ENCODE data around the gene AP2A2. TPM values are rescaled to one million over a fixed set of nuclear protein-coding genes. Genes with fewer than 3 reads are reported as not detected.

Gene AP2A2
- total RNA-seq, 4 donors from 2014 or later, result 70.5 to 130 (median 102) TPM

DNA sequence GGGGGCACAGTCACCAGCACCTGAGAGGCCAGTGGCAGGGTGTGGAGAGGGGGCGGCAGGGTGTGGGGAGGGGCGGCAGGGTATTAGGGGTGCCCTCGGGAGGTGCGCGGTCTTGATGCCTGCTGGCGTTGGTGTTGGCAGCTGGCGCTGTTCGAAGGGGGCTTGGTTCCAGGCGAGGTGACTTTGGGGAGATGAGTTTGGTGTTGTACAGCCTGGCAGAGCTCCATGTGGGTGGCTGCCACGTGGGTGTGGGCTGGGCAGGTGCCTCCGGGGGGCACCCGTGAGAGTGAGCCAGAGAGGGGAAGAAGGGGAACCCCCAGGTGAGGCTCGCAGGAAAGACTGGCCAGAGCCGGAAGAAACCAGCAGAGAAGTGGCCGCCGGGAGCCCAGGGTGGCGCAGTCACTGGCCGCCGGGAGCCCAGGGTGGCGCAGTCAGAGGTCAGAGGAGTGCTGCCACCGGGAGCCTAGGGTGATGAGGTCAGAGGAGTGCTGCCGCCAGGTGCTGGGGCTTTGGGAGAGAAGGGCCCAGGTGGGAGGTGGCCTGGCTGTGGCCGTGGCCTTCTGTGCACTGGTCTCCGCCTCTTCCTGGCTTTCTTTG lies 66.1 kb downstream of the AP2A2 start:
- 86 to 100% methylated on average over 6 to 24 of the region's 24 CpGs for WGBS, 2 donors (ENCODE audit: low coverage in 1 of 2)
- Histone ChIP-seq H3K4me3 (no peak overlapping the region), H3K27ac (no peak overlapping the region), H3K27me3 (no peaks in the 10 kb centered on the region), H3K36me3 (peaks cover 0 to 44% (median 8%) of the 10 kb centered on the region in 4 donors), H3K9me3 (no peaks in the 10 kb centered on the region), H3K4me1 (no peaks in the 10 kb centered on the region)
- in situ Hi-C loops (cut with MboI; ENCODE audit: low pct_ligation_motif_present in 1 of 4, low pct_unique_long_range_greater_than_20kb in 1 of 4, low sequenced_read_pairs in 3 of 4) (no loop called here), intact Hi-C loops (cut with DNase I; ENCODE audit: low total_unique reads) (no loop called here)
- no peak for DNase-seq
- TF ChIP-seq POLR2A (IDR thresholded peaks at IDR 0.05), result no peak

- Histone ChIP-seq H3K4me1 (no peaks in the 10 kb centered on the region), H3K27me3 (no peaks in the 10 kb centered on the region), H3K27ac (no peak overlapping the region), H3K4me3 (no peak overlapping the region), H3K36me3 (peaks cover 0 to 38% (median 5%) of the 10 kb centered on the region in 4 donors), H3K9me3 (no peaks in the 10 kb centered on the region)
- in situ Hi-C loops (cut with MboI; ENCODE audit: low pct_ligation_motif_present in 1 of 4, low pct_unique_long_range_greater_than_20kb in 1 of 4, low sequenced_read_pairs in 3 of 4) (no loop called here), intact Hi-C loops (cut with DNase I; ENCODE audit: low total_unique reads) (no loop called here)
- DNase-seq, result no peak
- 89% methylated on average over 16 of the region's 16 CpGs; no CpG with 5 or more reads in 1 of the 2 donors for WGBS, 2 donors (ENCODE audit: low coverage in 1 of 2)
- no peak for TF ChIP-seq EP300 (IDR thresholded peaks at IDR 0.05; ENCODE audit: low read depth)
- TF ChIP-seq, protein P1, sequence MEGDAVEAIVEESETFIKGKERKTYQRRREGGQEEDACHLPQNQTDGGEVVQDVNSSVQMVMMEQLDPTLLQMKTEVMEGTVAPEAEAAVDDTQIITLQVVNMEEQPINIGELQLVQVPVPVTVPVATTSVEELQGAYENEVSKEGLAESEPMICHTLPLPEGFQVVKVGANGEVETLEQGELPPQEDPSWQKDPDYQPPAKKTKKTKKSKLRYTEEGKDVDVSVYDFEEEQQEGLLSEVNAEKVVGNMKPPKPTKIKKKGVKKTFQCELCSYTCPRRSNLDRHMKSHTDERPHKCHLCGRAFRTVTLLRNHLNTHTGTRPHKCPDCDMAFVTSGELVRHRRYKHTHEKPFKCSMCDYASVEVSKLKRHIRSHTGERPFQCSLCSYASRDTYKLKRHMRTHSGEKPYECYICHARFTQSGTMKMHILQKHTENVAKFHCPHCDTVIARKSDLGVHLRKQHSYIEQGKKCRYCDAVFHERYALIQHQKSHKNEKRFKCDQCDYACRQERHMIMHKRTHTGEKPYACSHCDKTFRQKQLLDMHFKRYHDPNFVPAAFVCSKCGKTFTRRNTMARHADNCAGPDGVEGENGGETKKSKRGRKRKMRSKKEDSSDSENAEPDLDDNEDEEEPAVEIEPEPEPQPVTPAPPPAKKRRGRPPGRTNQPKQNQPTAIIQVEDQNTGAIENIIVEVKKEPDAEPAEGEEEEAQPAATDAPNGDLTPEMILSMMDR (IDR thresholded peaks at IDR 0.05), result no peak
- TF ChIP-seq POLR2A (IDR thresholded peaks at IDR 0.05), result no peak
- no peak for TF ChIP-seq POLR2AphosphoS5 (IDR thresholded peaks at IDR 0.05)
Observed at GRCh38 chr11:992577-992976, 66.9 kb downstream of the AP2A2 start.

DNA sequence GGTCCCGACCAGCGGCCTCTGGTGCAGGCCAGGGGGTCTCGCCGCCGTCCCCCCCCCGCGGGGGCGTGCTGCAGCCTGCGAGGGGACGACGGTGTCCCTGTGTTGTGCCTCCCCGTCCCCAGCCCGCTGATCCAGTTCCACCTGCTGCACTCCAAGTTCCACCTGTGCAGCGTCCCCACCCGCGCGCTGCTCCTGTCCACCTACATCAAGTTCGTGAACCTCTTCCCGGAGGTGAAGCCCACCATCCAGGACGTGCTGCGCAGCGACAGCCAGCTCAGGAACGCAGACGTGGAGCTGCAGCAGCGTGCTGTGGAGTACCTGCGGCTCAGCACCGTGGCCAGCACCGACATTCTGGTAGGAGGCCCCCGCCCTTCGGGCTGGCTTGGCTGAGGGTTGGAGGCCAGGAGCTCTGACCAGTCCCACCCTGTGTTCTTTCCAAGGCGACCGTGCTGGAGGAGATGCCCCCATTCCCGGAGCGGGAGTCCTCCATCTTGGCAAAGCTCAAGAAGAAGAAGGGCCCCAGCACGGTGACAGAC lies 68.0 kb downstream of the AP2A2 start:
- TF ChIP-seq POLR2A (IDR thresholded peaks at IDR 0.05), result no peak
- TF ChIP-seq POLR2AphosphoS5 (IDR thresholded peaks at IDR 0.05), result no peak
- no peak for TF ChIP-seq EP300 (IDR thresholded peaks at IDR 0.05; ENCODE audit: low read depth)
- TF ChIP-seq, protein P1 (IDR thresholded peaks at IDR 0.05), result no peak

DNA sequence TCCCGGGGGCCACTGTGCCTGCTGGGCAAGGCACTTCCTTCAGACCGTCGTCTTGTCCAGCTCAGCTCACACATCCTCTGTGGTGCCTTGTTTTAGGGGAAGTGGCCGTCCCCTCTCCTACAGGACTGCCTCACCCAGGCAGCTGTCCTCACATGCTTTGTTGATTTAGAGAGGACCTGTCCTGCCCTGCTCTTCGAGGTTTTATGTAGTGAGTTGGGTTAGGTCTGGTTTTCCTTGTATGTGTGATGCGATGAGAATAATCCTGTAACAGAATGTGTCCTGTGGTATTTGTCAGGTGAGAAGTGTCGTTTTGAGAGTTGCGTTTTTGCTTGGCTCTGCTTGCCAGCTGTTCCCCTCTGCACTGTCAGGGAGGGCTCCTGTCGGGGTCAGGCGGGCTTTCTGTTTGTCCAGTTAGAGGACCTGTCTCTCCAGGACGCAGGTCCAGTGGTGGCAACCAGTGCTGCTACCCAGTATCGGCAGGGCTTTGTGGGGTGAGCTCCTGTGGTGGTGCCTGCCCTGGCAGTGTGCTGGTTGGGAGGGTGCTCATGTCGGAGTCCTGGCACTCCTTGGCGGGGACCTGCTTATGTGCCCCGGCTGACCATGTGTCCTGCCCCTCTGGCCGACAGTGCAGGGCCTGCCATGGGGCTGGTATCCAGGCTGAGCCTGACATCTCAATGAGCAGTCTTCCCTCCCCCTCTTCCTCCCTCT lies 69.5 kb downstream of the AP2A2 start:
- Histone ChIP-seq H3K4me3 (no peak overlapping the region), H3K9me3 (no peaks in the 10 kb centered on the region), H3K27ac (no peak overlapping the region), H3K27me3 (no peaks in the 10 kb centered on the region), H3K36me3 (peaks cover 0 to 27% (median 4%) of the 10 kb centered on the region in 4 donors), H3K4me1 (no peaks in the 10 kb centered on the region)
- WGBS, 2 donors (ENCODE audit: low coverage in 1 of 2), result 81% methylated on average over 16 of the region's 16 CpGs; no CpG with 5 or more reads in 1 of the 2 donors
- TF ChIP-seq POLR2AphosphoS5 (IDR thresholded peaks at IDR 0.05) (no peak), EP300 (IDR thresholded peaks at IDR 0.05; ENCODE audit: low read depth) (no peak), POLR2A (IDR thresholded peaks at IDR 0.05) (no peak)
- TF ChIP-seq, protein P1 (IDR thresholded peaks at IDR 0.05), result no peak
- intact Hi-C loops (cut with DNase I; ENCODE audit: low total_unique reads) (no loop called here), in situ Hi-C loops (cut with MboI; ENCODE audit: low pct_ligation_motif_present in 1 of 4, low pct_unique_long_range_greater_than_20kb in 1 of 4, low sequenced_read_pairs in 3 of 4) (no loop called here)
- DNase-seq, result no peak

More for the DNA sequence above, 68.0 kb downstream of the AP2A2 start:
- no peak for DNase-seq
- Histone ChIP-seq H3K9me3 (no peaks in the 10 kb centered on the region), H3K27ac (no peak overlapping the region), H3K4me3 (no peak overlapping the region), H3K36me3 (peaks cover 0 to 36% (median 4%) of the 10 kb centered on the region in 4 donors), H3K27me3 (no peaks in the 10 kb centered on the region), H3K4me1 (no peaks in the 10 kb centered on the region)
- intact Hi-C loops (cut with DNase I; ENCODE audit: low total_unique reads) (no loop called here), in situ Hi-C loops (cut with MboI; ENCODE audit: low pct_ligation_motif_present in 1 of 4, low pct_unique_long_range_greater_than_20kb in 1 of 4, low sequenced_read_pairs in 3 of 4) (no loop called here)
- 94% methylated on average over 35 of the region's 35 CpGs; no CpG with 5 or more reads in 1 of the 2 donors for WGBS, 2 donors (ENCODE audit: low coverage in 1 of 2)
